HG03432 (cell line): ENCODE data around the gene TMEM213.

ENCODE experiments used
- ATAC-seq: cut with Tn5 transposase; IDR thresholded peaks from one replicate; pipeline ENCODE4 v1.9.1; 2021; ENCODE audit warnings: mild to moderate bottlenecking, moderate library complexity; ENCODE audit not compliant: unreplicated experiment

TMEM213 gene

DNA sequence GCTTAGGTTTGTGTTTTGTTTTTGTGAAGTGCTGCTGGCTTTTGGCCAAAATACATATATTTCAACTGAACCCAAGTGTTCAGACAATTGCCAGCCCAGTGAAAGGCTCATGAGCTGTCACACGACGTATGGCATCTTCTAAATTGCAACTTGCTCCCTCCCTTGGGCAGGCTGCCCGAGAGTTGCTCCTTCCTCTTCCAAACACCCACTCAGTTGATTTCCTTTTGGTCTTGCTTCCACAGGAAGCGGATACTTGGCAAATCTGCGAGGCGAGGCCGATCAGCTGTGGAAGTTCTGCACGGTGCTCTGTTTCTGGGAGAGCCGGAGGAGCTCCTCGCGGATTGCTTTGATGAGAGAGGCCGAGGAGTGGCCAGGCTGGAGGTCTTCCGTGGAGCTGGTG is 39.8 kb downstream of the TMEM213 start:
- no peak for ATAC-seq

DNA sequence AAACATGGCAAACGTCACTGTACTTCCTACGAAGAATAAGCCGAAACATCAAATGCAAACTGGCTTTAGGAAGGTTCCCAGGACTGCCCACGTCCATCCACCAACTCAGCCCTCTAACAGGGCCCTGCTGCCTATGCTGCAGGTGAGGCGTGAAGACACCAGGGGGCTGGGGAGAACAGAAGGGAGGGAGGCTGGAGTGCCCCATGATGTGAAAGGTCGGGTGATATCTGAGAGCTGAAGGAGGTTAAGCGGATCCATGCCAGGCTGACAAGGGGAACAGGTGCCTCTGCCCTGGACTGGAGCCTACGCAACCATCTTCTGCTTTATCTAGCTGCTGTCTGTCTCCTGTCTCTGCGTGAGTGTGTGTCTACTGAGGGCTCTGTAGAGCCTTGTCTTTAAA is 40.4 kb downstream of the TMEM213 start:
- ATAC-seq = no peak

DNA sequence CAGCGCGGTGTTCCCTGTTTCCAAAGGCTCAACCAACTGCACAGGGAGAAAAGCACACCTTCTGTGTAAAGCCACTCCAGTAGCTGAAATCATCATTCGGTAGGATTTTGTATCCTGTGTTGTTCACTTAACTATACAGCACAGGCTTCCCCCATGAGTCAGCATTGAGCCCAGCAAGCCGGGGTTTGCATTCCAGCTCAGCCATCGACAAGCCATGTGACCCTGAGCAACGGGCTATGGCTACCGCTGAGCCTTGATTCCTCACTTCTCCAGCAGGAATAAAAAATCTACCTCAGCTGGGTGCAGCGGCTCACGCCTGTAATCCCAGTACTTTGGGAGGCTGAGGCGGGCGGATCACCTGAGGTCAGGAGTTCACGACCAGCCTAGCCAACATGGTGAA is 44.3 kb downstream of the TMEM213 start:
- no peak for ATAC-seq

DNA sequence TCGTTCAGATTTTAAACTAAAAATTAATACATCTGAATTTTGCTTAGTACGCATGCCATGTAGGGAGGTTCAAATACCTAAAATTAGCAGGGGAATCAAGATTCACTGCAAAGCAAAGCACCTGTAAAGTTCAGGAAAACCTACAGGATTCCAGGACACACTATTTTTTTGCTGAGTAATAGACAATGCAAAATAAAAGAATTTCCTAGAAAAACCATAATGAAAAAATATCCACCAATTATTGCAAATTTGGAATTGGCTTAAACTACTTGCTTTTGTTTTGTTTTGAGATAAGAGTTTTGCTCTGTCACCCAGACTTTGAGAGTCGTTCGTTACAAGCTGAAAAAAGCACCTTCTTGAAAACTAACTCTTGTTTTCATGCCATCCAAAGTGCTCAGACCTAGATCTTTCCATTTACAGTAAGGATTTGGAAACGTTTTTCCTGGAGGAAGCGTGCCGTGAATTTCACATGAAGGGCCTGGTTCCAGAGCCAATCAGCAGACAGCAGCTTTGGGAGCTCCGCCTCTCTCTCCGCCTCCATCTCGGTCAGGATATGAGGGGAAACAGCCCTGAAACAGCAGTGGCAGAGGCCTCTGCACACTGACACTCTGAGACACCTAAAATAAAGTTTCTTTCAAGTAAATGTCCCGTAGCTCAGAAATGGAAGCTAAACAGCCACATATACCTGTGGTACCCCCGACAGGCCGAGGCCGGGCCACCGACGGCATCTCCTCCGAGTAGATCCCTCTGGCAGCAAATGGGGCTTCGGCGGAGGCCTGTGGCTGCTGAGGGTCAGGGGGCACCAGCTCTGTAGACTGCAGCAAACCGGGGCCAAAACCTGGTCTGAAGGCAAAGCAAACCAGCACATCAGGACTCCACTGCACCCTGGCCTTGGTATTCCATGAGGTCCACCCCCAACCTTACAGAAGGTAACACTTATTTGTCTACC is 46.1 kb downstream of the TMEM213 start:
- ATAC-seq = no peak

DNA sequence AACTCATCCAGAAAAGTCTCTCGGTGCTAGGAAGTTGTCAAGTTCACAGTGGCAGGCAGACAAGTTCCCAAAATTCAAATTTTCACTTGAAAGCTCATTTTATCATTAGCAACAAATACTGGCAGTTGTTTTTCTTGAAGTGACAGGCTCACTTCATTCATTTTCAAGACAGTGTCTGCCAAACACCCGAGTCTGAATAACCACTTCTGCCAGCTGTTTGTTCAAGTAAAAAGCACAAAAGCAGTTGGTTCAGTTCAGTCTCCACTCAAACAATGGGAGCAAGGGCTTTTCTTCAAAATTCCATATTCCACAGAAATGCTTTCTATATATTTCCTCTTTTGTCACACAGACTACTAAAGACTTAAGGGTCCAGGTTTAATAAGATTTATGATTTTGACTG is 47.9 kb downstream of the TMEM213 start:
- no peak for ATAC-seq

DNA sequence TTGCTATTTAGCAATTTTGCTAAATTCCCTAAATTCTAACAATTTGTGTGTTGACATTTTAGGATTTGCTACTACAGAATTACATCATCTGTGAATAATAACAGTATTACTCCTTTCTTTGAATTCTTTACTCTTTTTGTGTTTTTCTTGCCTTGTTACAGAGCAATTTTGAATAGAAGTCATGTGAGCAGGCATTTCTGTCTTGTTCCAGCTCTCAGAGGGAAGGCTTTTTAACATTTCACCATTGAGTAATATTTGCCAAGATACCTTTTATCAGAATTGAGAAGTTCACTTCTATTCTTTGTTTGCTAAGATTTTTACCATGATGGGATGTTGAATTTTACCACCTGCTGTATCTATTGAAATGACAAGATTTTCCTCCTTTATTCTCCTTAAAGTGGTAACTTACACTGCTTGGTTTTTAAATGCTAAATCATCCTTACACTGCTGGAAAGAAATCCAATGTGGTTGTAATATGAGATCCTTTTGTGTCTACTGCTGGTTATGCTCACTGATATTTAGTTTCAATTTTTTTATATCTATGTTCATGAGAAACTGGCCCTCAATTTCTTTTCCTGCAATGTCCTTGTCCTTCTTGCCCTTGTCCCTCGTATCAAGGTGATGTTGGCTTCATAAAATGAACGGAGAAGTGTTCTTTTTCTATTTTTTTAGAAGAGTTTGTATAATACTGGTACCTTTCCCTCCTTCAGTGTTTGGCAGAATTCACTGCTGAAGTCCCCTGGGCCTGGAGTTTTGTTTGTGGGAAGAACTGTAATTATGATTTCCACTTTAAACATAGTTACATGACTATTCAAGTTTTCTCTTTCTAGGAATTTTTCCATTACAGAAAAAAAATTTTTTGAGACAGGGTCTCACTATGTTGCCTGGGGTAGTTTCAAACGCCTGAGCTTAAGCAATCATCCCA is 50.5 kb downstream of the TMEM213 start:
- ATAC-seq = no peak

DNA sequence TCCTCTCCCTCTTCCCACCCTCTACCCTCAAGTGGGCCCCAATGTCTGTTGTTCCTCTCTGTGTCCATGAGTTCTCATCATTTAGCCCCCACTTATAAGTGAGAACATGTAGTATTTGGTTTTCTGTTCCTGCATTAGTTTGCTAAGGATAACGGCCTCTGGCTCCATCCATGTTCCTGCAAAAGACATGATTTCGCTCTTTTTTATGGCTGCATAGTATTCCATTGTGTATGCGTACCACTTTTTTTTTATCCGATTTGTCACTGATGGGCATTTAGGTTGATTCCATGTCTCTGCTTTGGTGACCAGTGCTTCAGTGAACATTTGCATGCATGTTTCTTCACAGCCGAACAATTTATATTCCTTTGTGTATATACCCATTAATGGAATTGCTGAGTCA is 51.9 kb downstream of the TMEM213 start:
- ATAC-seq = no peak

DNA sequence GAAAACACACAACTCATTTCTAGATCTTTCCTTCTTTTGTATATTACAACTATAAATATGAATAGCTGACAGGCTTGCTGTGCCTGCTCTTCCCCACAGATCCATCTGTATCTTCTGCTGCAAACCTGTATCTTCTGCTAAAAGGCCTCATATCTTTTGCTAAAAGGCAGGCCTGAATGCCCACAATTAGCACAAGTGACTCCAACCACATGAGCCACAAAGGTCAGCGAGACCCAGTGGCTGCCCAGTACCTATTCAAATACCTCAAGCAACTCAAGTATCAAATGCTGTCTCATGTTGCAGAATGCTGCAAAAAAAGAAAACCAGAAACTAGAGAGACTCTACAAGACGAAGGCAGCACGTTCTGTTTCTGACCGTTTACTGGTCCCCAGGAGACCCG is 54.7 kb downstream of the TMEM213 start:
- ATAC-seq = no peak

DNA sequence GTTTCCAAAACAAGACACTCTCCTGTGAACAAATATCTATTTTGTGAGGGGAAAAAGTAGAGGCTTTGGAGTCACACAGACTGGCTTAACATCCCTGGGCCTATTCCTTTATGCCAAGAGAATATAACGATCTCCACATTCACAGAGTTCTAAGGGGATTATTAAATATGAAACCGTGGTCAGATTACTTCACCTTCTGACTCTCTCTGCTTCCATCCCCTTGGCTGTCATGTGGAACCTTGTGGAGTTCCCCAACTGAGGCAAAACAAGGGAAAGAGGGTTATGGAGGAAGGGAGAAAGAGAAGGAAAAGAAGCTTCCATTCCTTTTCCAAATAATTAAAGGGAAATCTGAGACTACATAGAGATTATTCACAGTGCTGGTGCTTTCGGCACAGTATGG is 55.7 kb downstream of the TMEM213 start:
- ATAC-seq = no peak

DNA sequence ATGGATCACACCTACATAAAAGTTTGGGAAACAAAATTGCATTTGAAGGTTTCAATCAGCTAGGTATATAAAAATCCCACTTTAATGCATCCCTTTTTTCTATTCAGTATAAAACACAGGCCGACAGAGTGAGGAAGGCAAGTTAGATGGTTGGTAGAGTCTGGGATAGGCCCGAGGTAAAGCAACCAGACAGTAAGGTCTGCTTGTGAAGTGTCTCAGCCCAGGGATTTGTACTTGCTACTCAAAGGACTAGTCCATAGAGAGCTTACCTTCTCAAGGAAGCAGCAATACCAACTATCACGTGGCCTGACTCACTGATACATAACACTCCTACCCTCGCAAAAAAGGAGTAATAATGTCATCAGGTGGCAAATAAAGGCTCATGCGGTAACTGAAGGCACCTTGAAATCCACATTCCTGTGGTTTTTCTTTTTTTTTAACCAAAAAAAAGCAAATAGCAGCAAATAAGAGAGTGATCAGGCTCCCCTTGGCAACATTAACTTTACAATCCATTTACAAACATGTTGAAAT is 56.4 kb downstream of the TMEM213 start:
- no peak for ATAC-seq

DNA sequence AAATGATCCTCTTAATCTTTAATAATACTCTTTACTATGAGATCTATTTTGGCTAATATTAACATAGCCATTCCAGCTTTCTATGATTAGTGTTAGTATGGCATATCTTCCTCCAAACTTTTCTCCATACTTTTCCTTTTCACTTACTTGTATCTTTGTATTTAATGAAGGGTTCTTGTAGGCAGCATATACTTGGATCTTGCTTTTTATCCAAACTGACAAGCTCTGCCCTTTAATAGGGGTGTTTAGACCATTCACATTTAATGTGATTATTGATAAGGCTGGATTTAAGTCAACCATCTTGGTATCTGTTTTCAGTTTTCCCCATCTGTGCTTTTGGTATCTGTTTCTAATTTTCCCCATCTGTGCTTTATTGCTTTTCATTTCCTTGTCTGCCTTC is 59.9 kb downstream of the TMEM213 start:
- ATAC-seq = no peak

DNA sequence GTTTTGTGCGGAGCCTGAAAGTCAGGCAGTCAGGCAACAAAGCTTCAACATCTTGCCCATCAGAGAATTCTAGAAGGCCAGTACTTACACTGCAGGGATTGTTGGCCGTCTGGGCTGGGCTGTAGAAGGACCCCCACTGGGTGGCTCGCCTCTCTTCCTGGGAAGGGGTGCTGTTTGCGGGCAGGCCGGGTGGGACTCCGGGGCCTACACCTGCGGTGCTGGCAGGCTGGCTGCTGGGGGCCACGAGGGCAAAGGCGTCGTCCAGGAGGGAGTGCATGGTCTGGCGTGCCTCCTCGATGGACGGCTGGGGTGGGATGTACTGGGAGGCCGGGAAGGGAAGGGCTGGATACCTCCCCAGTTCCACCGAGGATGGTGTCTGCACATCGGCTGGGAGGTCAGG is 63.3 kb downstream of the TMEM213 start:
- ATAC-seq = no peak

DNA sequence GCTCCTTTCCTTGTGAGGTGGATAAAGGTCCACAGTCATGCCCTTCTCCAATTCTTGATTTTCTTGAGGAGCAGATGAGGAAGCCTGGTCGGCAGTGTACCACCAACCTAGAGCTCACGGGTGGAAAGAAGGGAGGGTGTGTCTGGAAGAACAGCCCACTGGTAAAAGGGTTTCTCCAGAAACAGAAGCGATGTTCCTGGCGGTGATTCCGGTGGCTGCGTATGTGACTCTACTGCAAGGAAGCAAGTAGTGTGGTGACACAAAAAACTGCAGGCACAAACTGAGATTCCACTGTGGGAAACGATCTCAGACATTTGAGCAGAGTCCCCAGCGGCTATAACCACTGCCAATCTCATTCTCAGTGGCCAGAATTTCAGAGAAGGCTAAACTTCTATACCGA is 66.1 kb downstream of the TMEM213 start:
- no peak for ATAC-seq

DNA sequence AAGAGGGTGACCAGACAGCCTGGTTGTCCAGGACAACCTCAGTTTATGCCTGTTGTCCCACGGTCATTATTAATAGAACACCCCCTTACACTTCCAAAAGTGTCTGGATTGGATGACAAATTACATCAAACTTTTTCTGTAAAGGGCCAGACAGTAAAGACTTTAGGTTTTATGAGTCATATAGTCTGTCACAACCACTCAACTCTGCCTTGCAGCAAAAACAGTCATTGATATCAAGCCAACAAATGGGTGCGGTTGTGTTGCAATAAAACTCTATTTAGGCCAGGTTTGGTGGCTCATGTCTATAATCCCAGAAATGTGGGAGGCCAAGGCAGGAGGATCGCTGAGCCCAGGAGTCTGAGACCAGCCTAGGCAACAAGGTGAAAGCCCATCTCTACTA is 66.9 kb downstream of the TMEM213 start:
- no peak for ATAC-seq

DNA sequence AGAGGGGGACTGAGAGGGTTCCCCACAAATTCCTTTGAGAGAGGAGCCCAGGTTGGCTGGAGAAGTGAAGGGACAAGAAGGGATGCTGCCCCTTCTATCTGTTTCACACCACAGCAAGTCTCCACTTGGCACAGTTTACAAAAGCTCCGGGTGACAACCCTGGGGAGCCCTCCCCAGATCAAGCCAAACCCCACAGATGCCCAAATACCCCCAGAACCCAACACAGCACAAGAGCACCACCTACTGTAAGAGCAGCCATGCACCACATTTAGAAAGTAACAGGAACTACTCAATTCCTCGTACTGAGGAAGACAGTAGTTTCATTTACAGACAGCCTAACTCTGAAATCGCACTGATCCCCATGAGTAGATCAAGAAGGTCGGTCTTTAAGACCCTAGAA is 68.0 kb downstream of the TMEM213 start:
- peak; percentile 62 for ATAC-seq

DNA sequence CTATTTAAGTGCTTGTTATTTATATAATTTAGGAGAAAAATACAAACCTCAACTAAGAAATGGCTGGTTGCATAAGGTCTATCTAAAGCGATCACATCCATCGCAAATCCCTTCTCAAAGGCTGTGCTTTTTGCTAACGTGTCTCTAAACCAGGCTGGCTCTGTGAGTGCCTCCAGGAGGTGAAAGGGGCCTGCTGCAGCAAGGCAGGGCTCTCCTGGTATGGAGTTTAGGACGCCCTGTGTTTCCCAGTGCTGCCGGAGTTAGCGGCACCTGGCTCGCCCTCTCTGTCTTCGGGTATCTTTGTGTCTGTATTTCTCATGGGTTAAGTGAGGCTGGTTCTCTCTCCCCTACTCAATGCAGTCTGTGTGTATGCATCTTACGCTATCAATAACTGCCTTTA is 68.6 kb downstream of the TMEM213 start:
- ATAC-seq = no peak

DNA sequence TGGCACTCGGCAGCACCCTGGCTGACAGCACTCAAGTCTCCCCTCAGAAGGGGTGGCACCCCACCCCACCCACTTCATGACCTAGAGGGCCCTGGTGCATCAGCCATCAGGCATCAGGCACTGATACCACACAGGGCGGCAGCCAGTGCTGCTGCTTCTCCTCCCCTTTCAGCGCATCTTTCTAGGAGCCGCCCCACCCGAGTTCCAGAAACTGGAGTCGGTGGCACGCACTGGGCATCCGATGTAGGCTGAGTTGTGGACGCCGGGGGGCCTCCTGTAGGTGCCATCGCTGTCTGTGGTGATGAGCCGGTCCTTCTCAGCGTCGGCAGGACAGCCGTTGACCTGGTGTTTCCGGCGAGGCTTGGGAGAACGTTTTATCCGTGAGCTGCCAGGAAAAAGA is 70.0 kb downstream of the TMEM213 start:
- ATAC-seq = no peak

DNA sequence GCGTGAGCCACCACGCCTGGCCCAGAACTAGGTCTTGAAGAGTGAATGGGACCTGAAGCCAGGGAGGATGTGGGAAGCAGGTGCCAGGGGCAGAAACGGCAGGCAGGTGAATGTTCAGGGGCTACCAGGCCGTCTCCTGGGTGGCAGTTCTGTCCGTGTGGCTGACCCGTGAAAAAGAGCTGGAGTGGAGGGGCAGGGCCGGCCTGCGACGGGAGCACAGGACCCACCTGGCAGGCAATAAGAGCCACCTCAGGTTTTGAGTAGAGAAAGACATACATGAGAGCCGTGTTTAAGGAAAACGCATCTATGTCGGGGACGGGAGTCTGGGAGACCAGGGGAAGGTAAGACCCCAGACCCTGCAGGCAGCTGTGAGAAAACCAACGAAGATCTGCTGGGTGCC is 70.9 kb downstream of the TMEM213 start:
- no peak for ATAC-seq

DNA sequence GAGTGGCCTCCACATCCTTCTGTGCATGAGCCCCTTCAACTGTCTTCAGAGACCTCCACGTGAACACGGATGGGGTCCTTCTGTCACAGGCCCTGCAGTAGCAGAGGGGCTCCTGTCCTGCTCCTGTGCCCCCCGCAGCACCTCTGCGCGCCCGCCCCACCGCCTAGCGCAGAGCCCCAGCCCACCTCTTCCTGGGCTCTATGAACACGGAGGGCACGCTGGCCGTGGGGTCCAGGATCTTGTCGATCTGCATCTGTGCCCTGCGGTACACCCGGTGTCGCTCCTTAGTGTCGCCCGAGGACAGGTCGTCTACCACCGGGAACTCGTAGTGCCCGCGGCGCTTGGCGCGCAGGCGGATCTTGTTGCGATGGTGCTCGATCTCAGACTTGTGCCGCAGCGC is 71.6 kb downstream of the TMEM213 start:
- ATAC-seq = no peak

DNA sequence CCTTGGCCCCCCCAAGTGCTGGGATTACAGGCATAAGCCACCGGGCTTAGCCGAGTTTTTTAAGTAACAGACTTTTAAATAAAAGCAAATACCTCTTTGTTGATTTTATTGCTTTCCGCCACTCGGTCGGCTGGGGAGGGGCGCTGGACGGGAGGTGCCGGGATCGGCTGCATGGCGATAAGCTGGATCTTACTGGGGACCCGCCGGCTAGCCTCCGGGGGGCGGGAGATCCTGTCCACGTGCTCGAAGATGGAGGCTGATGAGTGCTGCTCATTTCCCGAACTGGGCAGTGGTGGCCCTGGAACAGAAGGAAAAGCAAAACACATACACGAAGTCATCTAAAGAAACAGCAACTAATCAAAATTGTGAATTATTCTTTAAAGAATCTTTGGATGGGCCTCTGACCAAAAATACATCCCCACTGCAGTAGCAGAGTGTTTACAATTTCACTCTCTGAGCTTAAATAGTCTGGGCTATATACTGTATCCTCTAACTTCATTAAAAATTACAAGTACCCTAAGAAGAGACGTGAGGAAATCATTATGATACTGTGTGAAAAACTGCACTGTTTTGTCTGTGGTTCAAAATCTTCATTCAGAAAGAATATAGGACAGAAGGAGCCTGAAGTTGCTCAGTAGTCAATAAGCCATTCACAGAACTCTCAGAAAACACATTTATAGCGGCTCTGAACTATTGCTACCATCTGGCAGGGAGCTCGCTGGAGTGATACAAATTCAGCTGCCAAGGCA is 73.4 kb downstream of the TMEM213 start:
- ATAC-seq = no peak

DNA sequence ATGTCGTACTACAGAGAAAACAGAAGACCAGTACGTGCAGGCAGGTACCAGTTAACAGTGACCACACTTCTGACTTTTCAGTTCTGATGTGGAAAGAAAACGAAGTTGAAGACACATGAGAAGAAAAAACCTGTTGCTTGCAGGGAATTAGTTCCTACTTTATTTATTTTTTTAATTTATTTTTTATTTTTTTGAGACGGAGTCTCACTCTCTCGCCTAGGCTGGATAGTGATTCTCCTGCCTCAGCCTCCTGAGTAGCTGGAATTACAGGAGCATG is 74.0 kb downstream of the TMEM213 start:
- no peak for ATAC-seq
